Suppressor macrophage treated with lipopolysaccharide for 1 hour (primary cell): ENCODE measurements around the gene PRKAR1B.
"Not testable (repeated sequence)": the region's sequence is repeated elsewhere in the genome, so short reads cannot be mapped to it uniquely, and the experiment has no call there.

Source experiments
- DNase-seq, 3 donors: peaks; one replicate each; pipeline ENCODE4 v3.0.0-alpha.2; 2020 to 2022

Gene PRKAR1B

GRCh38 chr7:665736-666453 lies 61.2 kb downstream of the PRKAR1B start:
- no peak for DNase-seq

- DNase-seq = no peak
Measured at GRCh38 chr7:664997-665735, 61.9 kb downstream of the PRKAR1B start.

GRCh38 chr7:664402-664775 lies 62.7 kb downstream of the PRKAR1B start:
- DNase-seq = no peak

GRCh38 chr7:662576-662975 lies 64.5 kb downstream of the PRKAR1B start:
- DNase-seq = no peak

GRCh38 chr7:659996-660395 lies 67.1 kb downstream of the PRKAR1B start:
- DNase-seq = no peak

GRCh38 chr7:659306-659847 lies 67.7 kb downstream of the PRKAR1B start:
- no peak for DNase-seq

- DNase-seq = no peak
Measured at GRCh38 chr7:657565-658119, 69.4 kb downstream of the PRKAR1B start.

- DNase-seq = not testable (repeated sequence)
Measured at GRCh38 chr7:657010-657409, 70.1 kb downstream of the PRKAR1B start.

- DNase-seq = no peak
Measured at GRCh38 chr7:655758-656157, 71.3 kb downstream of the PRKAR1B start.

- DNase-seq = no peak
Measured at GRCh38 chr7:653829-654764, 73.0 kb downstream of the PRKAR1B start.

- no peak for DNase-seq
Measured at GRCh38 chr7:652881-653280, 74.2 kb downstream of the PRKAR1B start.

GRCh38 chr7:652167-652566 lies 74.9 kb downstream of the PRKAR1B start:
- DNase-seq = not testable (repeated sequence)

- DNase-seq = peak; percentile 30 to 36 (median 35)
Measured at GRCh38 chr7:651032-651728, 75.9 kb downstream of the PRKAR1B start.

- no peak for DNase-seq
Measured at GRCh38 chr7:650339-651031, 76.6 kb downstream of the PRKAR1B start.

- DNase-seq = no peak
Measured at GRCh38 chr7:646951-647350, 80.1 kb downstream of the PRKAR1B start.

GRCh38 chr7:646487-646886 lies 80.6 kb downstream of the PRKAR1B start:
- DNase-seq = no peak

- no peak for DNase-seq
Measured at GRCh38 chr7:645606-646005, 81.5 kb downstream of the PRKAR1B start.

GRCh38 chr7:644381-645305 lies 82.4 kb downstream of the PRKAR1B start:
- DNase-seq = no peak

- no peak for DNase-seq
Measured at GRCh38 chr7:641966-642365, 85.1 kb downstream of the PRKAR1B start.

- DNase-seq = no peak
Measured at GRCh38 chr7:641269-641671, 85.8 kb downstream of the PRKAR1B start.
